ENCODE measurements around the gene BNC2.

- TF ChIP-seq REST (IDR thresholded peaks at IDR 0.05; ENCODE audit: insufficient replicate concordance, low read depth) = no peak
- TF ChIP-seq, protein P1, sequence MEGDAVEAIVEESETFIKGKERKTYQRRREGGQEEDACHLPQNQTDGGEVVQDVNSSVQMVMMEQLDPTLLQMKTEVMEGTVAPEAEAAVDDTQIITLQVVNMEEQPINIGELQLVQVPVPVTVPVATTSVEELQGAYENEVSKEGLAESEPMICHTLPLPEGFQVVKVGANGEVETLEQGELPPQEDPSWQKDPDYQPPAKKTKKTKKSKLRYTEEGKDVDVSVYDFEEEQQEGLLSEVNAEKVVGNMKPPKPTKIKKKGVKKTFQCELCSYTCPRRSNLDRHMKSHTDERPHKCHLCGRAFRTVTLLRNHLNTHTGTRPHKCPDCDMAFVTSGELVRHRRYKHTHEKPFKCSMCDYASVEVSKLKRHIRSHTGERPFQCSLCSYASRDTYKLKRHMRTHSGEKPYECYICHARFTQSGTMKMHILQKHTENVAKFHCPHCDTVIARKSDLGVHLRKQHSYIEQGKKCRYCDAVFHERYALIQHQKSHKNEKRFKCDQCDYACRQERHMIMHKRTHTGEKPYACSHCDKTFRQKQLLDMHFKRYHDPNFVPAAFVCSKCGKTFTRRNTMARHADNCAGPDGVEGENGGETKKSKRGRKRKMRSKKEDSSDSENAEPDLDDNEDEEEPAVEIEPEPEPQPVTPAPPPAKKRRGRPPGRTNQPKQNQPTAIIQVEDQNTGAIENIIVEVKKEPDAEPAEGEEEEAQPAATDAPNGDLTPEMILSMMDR (IDR thresholded peaks at IDR 0.05; ENCODE audit: insufficient read depth, low read length) = no peak
Observed at GRCh38 chr9:16873126-16873802, 2.8 kb upstream of the BNC2 start.
